ENCODE measurements around the gene UNC13A. TPM values are rescaled to one million over a fixed set of nuclear protein-coding genes. Genes with fewer than 3 reads are reported as not detected.

Gene UNC13A
- total and polyA plus RNA-seq, 12 donors: 0.57 to 9.7 (median 1.8) TPM

GRCh38 chr19:17582613-17583012 lies 105.5 kb downstream of the UNC13A start:
- H3K27me3 ChIP-seq: no peaks in the 10 kb centered on the region
- no peak for DNase-seq
- TF ChIP-seq POLR2A (IDR thresholded peaks at IDR 0.05) (no peak), CTCF (IDR thresholded peaks at IDR 0.05) (no peak)
- no peaks in the 10 kb centered on the region for H3K9me3 ChIP-seq (replicated peaks in 1 of 3)
- WGBS, 4 donors: 65 to 84% (median 80%) methylated on average over 5 to 8 of the region's 8 CpGs
- no peak overlapping the region for H3K27ac ChIP-seq
- no peak overlapping the region for H3K4me3 ChIP-seq
- H3K4me1 ChIP-seq (replicated peaks in 1 of 2): no peaks in the 10 kb centered on the region
- intact Hi-C loops (cut with DNase I): no loop called here
- peaks cover 0 to 35% of the 10 kb centered on the region in 2 donors for H3K36me3 ChIP-seq (replicated peaks in 1 of 2)

GRCh38 chr19:17581211-17581874 lies 106.8 kb downstream of the UNC13A start:
- no peaks in the 10 kb centered on the region for H3K27me3 ChIP-seq
- TF ChIP-seq POLR2A (IDR thresholded peaks at IDR 0.05) (no peak), CTCF (IDR thresholded peaks at IDR 0.05) (no peak)
- no peaks in the 10 kb centered on the region for H3K9me3 ChIP-seq (replicated peaks in 1 of 3)
- intact Hi-C loops (cut with DNase I): no loop called here
- H3K4me3 ChIP-seq: no peak overlapping the region
- no peaks in the 10 kb centered on the region for H3K4me1 ChIP-seq (replicated peaks in 1 of 2)
- H3K36me3 ChIP-seq (replicated peaks in 1 of 2): peaks cover 0 to 38% of the 10 kb centered on the region in 2 donors
- peak in 1 of 7 donors; percentile 22 for DNase-seq
- WGBS, 4 donors: 87 to 93% (median 89%) methylated on average over 15 to 19 of the region's 19 CpGs
- H3K27ac ChIP-seq: no peak overlapping the region

- H3K36me3 ChIP-seq (replicated peaks in 1 of 2): peaks cover 0 to 45% of the 10 kb centered on the region in 2 donors
- no peak for DNase-seq
- H3K4me1 ChIP-seq (replicated peaks in 1 of 2): no peaks in the 10 kb centered on the region
- intact Hi-C loops (cut with DNase I): no loop called here
- H3K4me3 ChIP-seq: no peak overlapping the region
- WGBS, 4 donors: 88 to 92% (median 91%) methylated on average over 21 to 28 of the region's 28 CpGs
- H3K9me3 ChIP-seq (replicated peaks in 1 of 3): no peaks in the 10 kb centered on the region
- no peak overlapping the region for H3K27ac ChIP-seq
- H3K27me3 ChIP-seq: no peaks in the 10 kb centered on the region
- TF ChIP-seq POLR2A (IDR thresholded peaks at IDR 0.05) (no peak), CTCF (IDR thresholded peaks at IDR 0.05) (no peak)
Measured at GRCh38 chr19:17580470-17581144, 107.5 kb downstream of the UNC13A start.

GRCh38 chr19:17579661-17580244 lies 108.4 kb downstream of the UNC13A start:
- peak overlapping the region in 1 of 5 donors; percentile 10 for H3K27ac ChIP-seq
- no peak overlapping the region for H3K4me3 ChIP-seq
- WGBS, 4 donors: 62 to 70% (median 65%) methylated on average over 10 to 16 of the region's 16 CpGs
- DNase-seq: peak in 6 of 7 donors; percentile 34 to 65 (median 48)
- TF ChIP-seq POLR2A (IDR thresholded peaks at IDR 0.05) (no peak), CTCF (IDR thresholded peaks at IDR 0.05) (no peak)
- H3K4me1 ChIP-seq (replicated peaks in 1 of 2): no peaks in the 10 kb centered on the region
- no peaks in the 10 kb centered on the region for H3K27me3 ChIP-seq
- H3K36me3 ChIP-seq (replicated peaks in 1 of 2): peaks cover 0 to 47% of the 10 kb centered on the region in 2 donors
- intact Hi-C loops (cut with DNase I): loop anchor here (10.0 kb wide), 1 partner anchor 85 kb away; no protein-coding TSS in a partner anchor
- H3K9me3 ChIP-seq (replicated peaks in 1 of 3): no peaks in the 10 kb centered on the region

Measured in adrenal gland (tissue), 12 donors.